ENCODE measurements around the gene VAMP3.

The VAMP3 gene

GRCh38 chr1:7770997-7771822 lies at the start of gene VAMP3:
VAMP3 (plus strand) TSS chr1:7771296; CDS start chr1:7771384, 88 bp downstream.
- peak; percentile 80 to 86 (median 83) for DNase-seq (ENCODE audit: low read depth in 3 of 3)

DNA sequence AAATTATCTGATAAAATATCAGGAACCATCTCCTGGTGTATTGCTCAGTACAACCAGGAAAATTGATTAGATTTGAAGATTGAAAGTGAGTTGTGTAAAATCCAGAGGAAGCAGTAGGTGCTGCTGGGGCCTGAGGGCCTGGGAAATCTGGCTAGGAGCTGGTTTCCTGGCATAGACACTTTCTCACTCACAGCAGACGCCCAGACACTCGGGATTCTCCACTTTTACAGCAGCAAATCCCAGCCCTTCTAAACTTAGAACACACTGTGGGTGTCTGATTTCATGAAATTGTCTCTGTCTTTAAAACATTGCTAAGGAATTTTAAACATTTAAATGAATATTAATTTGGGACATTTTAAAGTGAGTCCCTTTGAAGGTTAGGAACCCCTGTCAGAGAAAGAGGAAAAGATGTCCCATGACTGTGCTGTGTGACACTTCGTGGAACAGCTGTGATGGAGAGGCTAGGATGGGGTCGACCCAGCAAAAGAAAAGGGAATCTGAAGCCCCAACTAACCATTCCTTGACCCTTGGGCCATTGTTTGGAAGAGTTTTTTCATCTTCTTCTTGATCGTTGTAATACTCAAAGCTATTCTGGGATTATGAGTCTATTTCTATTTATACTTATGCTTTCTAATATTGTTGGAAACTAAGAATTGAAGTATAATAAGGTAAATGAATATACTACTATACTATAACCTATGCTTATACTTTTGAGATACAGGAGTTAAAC lies 49.0 kb upstream of the VAMP3 start:
- no peak for DNase-seq (ENCODE audit: low read depth in 3 of 3)

DNA sequence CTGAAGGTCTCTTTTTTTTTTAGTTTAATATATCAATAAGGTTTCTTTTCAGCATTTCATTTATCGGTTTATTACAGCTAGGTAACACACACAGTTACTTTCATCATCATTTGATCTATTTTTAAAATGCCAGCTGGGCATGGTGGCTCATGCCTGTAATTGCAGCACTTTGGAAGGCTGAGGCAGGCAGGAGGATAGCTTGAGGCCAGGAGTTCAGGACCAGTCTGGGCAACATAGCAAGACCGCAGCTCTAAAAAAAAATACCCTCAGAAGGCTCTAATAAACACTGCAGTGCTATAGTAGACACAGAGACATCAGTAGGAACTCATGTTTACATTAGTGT lies 48.5 kb upstream of the VAMP3 start:
- DNase-seq (ENCODE audit: low read depth in 3 of 3): no peak

GRCh38 chr1:7726623-7727022 lies 44.5 kb upstream of the VAMP3 start:
- DNase-seq (ENCODE audit: low read depth in 3 of 3): no peak

GRCh38 chr1:7727809-7728471 lies 43.2 kb upstream of the VAMP3 start:
- no peak for DNase-seq (ENCODE audit: low read depth in 3 of 3)

DNA sequence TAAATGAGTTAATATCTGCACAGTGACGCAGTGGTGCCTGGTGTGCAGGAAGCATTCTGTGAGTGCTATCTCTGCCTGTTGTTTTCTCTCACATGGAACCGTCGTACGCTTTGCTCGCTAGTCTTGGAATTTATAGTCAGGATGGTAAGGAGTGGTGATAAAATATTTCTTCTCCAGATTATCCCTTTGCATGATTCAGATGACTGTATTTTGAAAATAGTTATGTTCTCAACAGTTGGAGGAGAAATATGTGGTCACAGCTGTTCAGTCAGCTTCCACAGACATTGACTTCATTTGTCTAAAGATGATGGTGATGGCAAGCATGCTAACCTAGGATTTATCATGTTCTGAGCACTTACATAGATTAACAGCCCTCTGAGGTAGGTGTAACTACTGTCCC lies 41.3 kb upstream of the VAMP3 start:
- no peak for DNase-seq (ENCODE audit: low read depth in 3 of 3)

DNA sequence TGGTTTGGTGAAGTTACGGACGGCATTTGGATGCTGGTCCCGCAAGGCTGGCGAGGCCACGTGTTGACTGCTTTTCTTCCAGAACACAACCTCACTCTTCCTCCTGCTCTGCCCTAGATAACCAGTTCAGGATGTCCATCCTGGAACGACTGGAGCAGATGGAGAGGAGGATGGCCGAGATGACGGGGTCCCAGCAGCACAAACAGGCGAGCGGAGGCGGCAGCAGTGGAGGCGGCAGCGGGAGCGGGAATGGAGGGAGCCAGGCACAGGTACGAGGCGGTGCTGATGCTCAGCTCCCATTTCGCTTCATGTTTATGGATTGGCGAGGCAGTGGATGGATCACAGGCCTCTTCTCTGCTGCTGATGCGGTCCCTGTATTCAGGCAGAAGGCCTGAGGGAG lies 38.8 kb upstream of the VAMP3 start:
- no peak for DNase-seq (ENCODE audit: low read depth in 3 of 3)

- DNase-seq (ENCODE audit: low read depth in 3 of 3): no peak
Observed at GRCh38 chr1:7733276-7733675, 37.8 kb upstream of the VAMP3 start.

- no peak for DNase-seq (ENCODE audit: low read depth in 3 of 3)
Observed at GRCh38 chr1:7738044-7738443, 33.1 kb upstream of the VAMP3 start.

GRCh38 chr1:7743346-7743745 lies 27.8 kb upstream of the VAMP3 start:
- DNase-seq (ENCODE audit: low read depth in 3 of 3): no peak

DNA sequence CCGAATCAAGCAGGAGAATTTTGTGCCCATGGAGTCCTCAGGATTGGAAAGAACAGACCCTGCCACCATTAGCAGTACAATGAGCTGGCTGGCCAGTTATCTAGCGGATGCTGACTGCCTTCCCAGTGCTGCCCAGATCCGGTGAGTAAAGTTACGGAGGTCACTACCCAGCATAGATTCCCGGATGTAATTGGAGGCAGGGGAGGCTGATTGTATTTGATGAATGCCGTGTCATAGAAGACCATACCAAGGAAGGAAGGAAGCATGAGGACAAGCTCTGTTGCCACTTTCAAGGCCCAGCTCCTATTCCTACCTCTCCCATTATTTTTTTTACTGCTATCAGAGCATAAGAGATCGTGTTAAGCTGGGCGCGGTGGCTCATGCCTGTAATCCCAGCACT lies 26.2 kb upstream of the VAMP3 start:
- no peak for DNase-seq (ENCODE audit: low read depth in 3 of 3)

DNA sequence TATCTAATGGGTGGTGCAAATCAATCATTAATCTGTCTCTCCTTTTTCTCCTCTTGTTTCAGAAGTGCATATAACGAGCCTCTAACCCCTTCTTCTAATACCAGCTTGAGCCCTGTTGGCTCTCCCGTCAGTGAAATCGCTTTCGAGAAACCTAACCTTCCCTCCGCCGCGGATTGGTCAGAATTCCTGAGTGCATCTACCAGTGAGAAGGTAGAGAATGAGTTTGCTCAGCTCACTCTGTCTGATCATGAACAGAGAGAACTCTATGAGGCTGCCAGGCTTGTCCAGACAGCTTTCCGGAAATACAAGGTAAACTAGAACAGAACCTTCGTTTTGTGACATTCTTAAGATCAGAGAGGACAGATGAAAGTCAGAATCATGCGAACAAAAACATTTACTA lies 25.3 kb upstream of the VAMP3 start:
- DNase-seq (ENCODE audit: low read depth in 3 of 3): no peak

DNA sequence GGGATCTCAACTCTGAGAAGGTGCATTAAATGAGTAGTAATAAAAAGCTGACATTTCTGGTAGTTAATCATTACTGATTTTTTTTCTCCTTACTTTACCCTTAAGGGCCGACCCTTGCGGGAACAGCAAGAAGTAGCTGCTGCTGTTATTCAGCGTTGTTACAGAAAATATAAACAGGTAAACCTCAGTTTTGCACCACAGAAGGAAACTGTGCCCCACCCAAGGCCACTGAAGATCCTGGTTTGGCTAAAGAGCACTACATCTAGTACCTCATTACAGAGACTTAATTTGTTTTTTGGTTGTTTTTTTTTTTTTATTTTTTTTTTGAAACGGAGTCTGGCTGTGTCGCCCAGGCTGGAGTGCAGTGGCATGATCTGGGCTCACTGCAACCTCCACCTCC lies 23.5 kb upstream of the VAMP3 start:
- DNase-seq (ENCODE audit: low read depth in 3 of 3): no peak

GRCh38 chr1:7749126-7749525 lies 22.0 kb upstream of the VAMP3 start:
- DNase-seq (ENCODE audit: low read depth in 3 of 3): no peak

GRCh38 chr1:7751174-7751573 lies 19.9 kb upstream of the VAMP3 start:
- DNase-seq (ENCODE audit: low read depth in 3 of 3): no peak

GRCh38 chr1:7752512-7753417 lies 18.3 kb upstream of the VAMP3 start:
- peak in 2 of 3 donors; percentile 24 to 27 for DNase-seq (ENCODE audit: low read depth in 3 of 3)

- DNase-seq (ENCODE audit: low read depth in 3 of 3): no peak
Observed at GRCh38 chr1:7753641-7754040, 17.5 kb upstream of the VAMP3 start.

GRCh38 chr1:7754234-7754633 lies 16.9 kb upstream of the VAMP3 start:
- DNase-seq (ENCODE audit: low read depth in 3 of 3): no peak

GRCh38 chr1:7755448-7755847 lies 15.6 kb upstream of the VAMP3 start:
- no peak for DNase-seq (ENCODE audit: low read depth in 3 of 3)

DNA sequence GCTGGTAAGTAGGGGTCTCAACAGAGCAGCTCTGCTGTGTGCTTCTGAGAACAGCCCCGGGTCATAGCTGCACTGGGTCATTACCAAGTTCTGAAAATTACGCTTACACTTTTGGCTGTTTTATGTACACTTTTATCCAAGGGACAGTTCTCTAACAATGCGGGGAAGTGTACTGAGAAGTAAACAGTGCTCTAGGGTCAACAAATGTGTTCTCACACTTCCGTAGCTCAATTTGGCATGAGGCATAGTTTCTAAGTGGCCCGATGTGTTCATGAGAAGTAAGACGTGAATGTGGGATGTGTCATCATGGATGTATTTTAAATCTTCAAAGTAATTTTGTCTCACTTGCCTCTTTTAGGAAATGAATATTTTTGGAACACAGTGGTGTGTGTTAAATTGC lies 10.9 kb upstream of the VAMP3 start:
- DNase-seq (ENCODE audit: low read depth in 3 of 3): no peak

- no peak for DNase-seq (ENCODE audit: low read depth in 3 of 3)
Observed at GRCh38 chr1:7761103-7761502, 10.0 kb upstream of the VAMP3 start.

GRCh38 chr1:7767176-7767575 lies 3.9 kb upstream of the VAMP3 start:
- DNase-seq (ENCODE audit: low read depth in 3 of 3): no peak
